Gastrocnemius medialis (tissue), 4 donors: Measurements from ENCODE around the gene DSCAML1. TPM values are rescaled to one million over a fixed set of nuclear protein-coding genes. Genes with fewer than 3 reads are reported as not detected.

Experiments used
- ATAC-seq, 2 donors: fragments of 150-250 bp; one replicate each; pipeline ENCODE4 v1.9.1; 2016
- DNase-seq, 2 donors: peaks; one replicate each; pipeline ENCODE4 v3.0.0-alpha.2; 2019
- H3K27ac ChIP-seq, 4 donors: fragments of 200-600 bp; sonication (generic); 1 replicate in 1 of 4; 2 replicates in 3 of 4; pipeline ENCODE4 v1.5.1; 2016 to 2018; ENCODE audit warnings: mild to moderate bottlenecking in 2 of 4, moderate library complexity in 1 of 4
- H3K27me3 ChIP-seq, 3 donors: fragments of 200-600 bp; sonication (generic) in 2 of 3; 1 replicate in 1 of 3; 2 replicates in 2 of 3; pipeline versions ENCODE4 v1.5.1 to v1.6.0; 2016 to 2019; ENCODE audit warnings: mild to moderate bottlenecking in 1 of 3, moderate library complexity in 1 of 3
- H3K36me3 ChIP-seq, 2 donors: fragments of 200-600 bp; sonication (generic) in 1 of 2; one replicate each; pipeline ENCODE4 v1.5.1; 2017 to 2018
- H3K4me1 ChIP-seq, 2 donors: fragments of 200-600 bp; sonication (generic) in 1 of 2; one replicate each; pipeline ENCODE4 v1.5.1; 2016 to 2017; ENCODE audit warnings: mild to moderate bottlenecking in 2 of 2
- H3K4me3 ChIP-seq, 4 donors: fragments of 200-600 bp; sonication (generic) in 3 of 4; 1 replicate in 1 of 4; 2 replicates in 3 of 4; pipeline ENCODE4 v1.5.1; 2016 to 2019; ENCODE audit warnings: mild to moderate bottlenecking in 2 of 4
- H3K9me3 ChIP-seq, 3 donors: fragments of 200-600 bp; sonication (generic) in 2 of 3; 1 replicate in 1 of 3; 2 replicates in 2 of 3; pipeline ENCODE4 v1.5.1; 2016 to 2019
- POLR2A ChIP-seq, 2 donors: fragments of 450-650 bp; IDR thresholded peaks; one replicate each; pipeline ENCODE4 v1.6.1; 2017; ENCODE audit warnings: antibody characterized with exemption in 2 of 2, mild to moderate bottlenecking in 2 of 2, moderate library complexity in 2 of 2
- in situ Hi-C, 4 donors: fragments of 200-750 bp; cut with MboI; loops; one replicate each; pipeline versions ENCODE4 v1.15.0 to v1.8.0; 2017; ENCODE audit warnings: low sequenced_read_pairs in 4 of 4
- intact Hi-C: fragments of 100-400 bp; cut with DNase I; formaldehyde crosslinking; loops from one replicate; pipeline ENCODE4 v1.15.1; 2023; ENCODE audit warnings: low total_unique reads
- total RNA-seq, 4 donors: library from RNA; depleted of rRNA; stranded (reverse); fragments of >200 nt; gene quantifications; one replicate each; pipeline versions ENCODE4 v1.1.0 to v1.2.3, GENCODE V29; 2016
- TF ChIP-seq, protein P1 (sequence below), 5 experiments: fragments of 450-650 bp in 3 of 5; fragments of 200-600 bp in 2 of 5; sonication (generic) in 2 of 5; IDR thresholded peaks in 4 of 5; conservative IDR thresholded peaks in 1 of 5; 1 replicate in 4 of 5; 2 replicates in 1 of 5; pipeline ENCODE4 v1.5.1; 2016 to 2019; ENCODE audit warnings: antibody characterized with exemption in 5 of 5, mild to moderate bottlenecking in 3 of 5, moderate library complexity in 3 of 5

DSCAML1 gene
- total RNA-seq, 4 donors from 2014 or later = 0.05 to 0.15 (median 0.07) TPM

DNA sequence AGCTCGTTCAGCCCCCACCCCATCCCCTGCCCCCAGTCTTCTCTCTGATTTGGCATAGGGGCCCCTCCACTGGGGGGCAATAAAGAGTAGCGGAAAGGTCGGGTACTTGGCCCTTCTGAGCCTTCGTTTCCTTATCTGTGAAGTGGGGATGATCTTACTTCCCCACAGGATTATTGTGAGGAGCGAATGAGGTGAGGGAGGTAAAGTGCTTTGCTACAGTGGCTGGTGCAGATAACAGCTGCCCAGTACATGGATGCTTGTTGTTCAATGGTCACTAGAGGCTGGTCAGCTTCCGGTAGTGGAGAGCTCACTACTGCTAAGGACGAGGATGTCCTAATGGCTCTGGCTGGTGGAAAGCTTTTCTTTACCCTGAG, 368.2 kb downstream of the DSCAML1 start:
- no peaks in the 10 kb centered on the region for H3K27me3 ChIP-seq
- H3K27ac ChIP-seq = no peak overlapping the region
- H3K9me3 ChIP-seq = no peaks in the 10 kb centered on the region
- in situ Hi-C loops = loop anchor here in 3 of 4 donors (10.0 to 25.0 kb wide), 3 partner anchors 376 to 633 kb away; no protein-coding TSS in a partner anchor
- H3K4me1 ChIP-seq = no peaks in the 10 kb centered on the region
- intact Hi-C loops = loop anchor here (5.0 to 10.0 kb wide), 2 partner anchors 388 to 516 kb away; no protein-coding TSS in a partner anchor
- H3K4me3 ChIP-seq = no peak overlapping the region
- H3K36me3 ChIP-seq = no peaks in the 10 kb centered on the region
- no peak for ATAC-seq
- DNase-seq = no peak
- TF ChIP-seq, protein P1, sequence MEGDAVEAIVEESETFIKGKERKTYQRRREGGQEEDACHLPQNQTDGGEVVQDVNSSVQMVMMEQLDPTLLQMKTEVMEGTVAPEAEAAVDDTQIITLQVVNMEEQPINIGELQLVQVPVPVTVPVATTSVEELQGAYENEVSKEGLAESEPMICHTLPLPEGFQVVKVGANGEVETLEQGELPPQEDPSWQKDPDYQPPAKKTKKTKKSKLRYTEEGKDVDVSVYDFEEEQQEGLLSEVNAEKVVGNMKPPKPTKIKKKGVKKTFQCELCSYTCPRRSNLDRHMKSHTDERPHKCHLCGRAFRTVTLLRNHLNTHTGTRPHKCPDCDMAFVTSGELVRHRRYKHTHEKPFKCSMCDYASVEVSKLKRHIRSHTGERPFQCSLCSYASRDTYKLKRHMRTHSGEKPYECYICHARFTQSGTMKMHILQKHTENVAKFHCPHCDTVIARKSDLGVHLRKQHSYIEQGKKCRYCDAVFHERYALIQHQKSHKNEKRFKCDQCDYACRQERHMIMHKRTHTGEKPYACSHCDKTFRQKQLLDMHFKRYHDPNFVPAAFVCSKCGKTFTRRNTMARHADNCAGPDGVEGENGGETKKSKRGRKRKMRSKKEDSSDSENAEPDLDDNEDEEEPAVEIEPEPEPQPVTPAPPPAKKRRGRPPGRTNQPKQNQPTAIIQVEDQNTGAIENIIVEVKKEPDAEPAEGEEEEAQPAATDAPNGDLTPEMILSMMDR (IDR thresholded peaks at IDR 0.05 in 4 of 5, conservative IDR thresholded peaks at IDR 0.05 in 1 of 5) = no peak
- TF ChIP-seq POLR2A (IDR thresholded peaks at IDR 0.05) = no peak

DNA sequence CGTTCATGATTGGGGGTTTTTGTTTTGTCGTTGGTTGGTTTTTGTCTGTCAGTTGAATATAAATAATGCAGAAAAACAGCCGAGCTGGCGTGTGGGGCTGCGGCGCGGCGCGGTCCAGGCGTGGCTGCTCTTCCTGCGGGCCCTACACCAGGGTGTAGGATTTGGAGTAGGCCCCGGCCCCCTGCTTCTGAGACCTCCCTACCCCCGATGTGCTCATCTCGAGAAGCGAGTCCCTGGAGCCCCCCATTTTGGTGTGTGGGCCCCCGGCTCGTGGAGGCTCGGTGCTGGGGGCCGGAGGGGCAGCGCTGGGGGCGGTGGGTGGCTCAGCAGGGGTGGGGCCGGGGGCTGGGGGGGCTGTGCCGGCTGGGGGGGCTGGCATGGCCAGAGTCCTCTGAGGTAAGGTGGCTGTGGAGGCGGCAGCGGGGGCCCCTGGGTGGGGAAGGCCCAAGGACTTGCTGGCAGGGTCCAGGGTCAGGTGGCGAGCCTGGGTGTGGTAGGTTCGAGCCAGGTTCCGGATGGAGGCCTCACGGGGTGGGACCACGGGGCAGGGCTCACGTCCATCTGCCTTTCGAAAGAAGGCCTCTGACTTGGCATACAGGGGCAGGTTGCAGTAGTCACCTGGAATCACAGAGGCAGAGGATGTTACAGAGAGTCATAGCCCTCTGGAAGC, 368.7 kb downstream of the DSCAML1 start:
- intact Hi-C loops = loop anchor here (5.0 to 10.0 kb wide), 2 partner anchors 389 to 516 kb away; no protein-coding TSS in a partner anchor
- DNase-seq (no peak), ATAC-seq (no peak)
- Histone ChIP-seq H3K4me3 (no peak overlapping the region), H3K27me3 (no peaks in the 10 kb centered on the region), H3K4me1 (no peaks in the 10 kb centered on the region), H3K27ac (no peak overlapping the region), H3K9me3 (no peaks in the 10 kb centered on the region), H3K36me3 (no peaks in the 10 kb centered on the region)
- no peak for TF ChIP-seq POLR2A (IDR thresholded peaks at IDR 0.05)
- in situ Hi-C loops = loop anchor here in 3 of 4 donors (10.0 to 25.0 kb wide), 3 partner anchors 376 to 634 kb away; no protein-coding TSS in a partner anchor

- no peak overlapping the region for H3K4me3 ChIP-seq
- H3K9me3 ChIP-seq = no peaks in the 10 kb centered on the region
- DNase-seq (no peak), ATAC-seq (no peak)
- in situ Hi-C loops (loop anchor here in 3 of 4 donors (10.0 to 25.0 kb wide), 3 partner anchors 377 to 635 kb away; no protein-coding TSS in a partner anchor), intact Hi-C loops (loop anchor here (5.0 to 10.0 kb wide), 2 partner anchors 390 to 517 kb away; no protein-coding TSS in a partner anchor)
- H3K27ac ChIP-seq = no peak overlapping the region
- H3K4me1 ChIP-seq = no peaks in the 10 kb centered on the region
- no peaks in the 10 kb centered on the region for H3K36me3 ChIP-seq
- no peaks in the 10 kb centered on the region for H3K27me3 ChIP-seq
- TF ChIP-seq, protein P1 (IDR thresholded peaks at IDR 0.05 in 4 of 5, conservative IDR thresholded peaks at IDR 0.05 in 1 of 5) = no peak
- TF ChIP-seq POLR2A (IDR thresholded peaks at IDR 0.05) = no peak
Observed at GRCh38 chr11:117427356-117427874, 369.6 kb downstream of the DSCAML1 start.

DNA sequence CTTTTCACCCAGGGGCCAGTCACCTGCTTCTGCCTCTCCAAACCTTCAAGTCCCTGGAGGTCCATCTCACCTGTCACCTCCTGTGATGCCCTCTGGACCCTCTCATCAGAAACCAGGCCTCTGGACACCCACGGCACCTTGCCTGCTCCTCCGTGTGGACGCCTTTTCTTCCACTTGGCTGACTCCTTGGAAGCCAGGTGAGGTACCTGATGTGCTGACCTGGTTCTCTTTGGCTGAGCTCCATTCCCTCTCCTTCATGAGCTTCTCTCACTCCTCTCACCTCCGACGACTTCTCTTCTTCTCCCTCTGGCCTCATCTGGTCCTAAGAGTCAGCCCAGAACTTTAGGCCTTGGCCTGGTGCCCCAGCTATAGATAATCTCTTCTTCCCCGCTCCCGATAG, 370.1 kb downstream of the DSCAML1 start:
- Histone ChIP-seq H3K27ac (no peak overlapping the region), H3K27me3 (no peaks in the 10 kb centered on the region), H3K9me3 (no peaks in the 10 kb centered on the region), H3K4me3 (no peak overlapping the region), H3K36me3 (no peaks in the 10 kb centered on the region), H3K4me1 (no peaks in the 10 kb centered on the region)
- no peak for ATAC-seq
- TF ChIP-seq, protein P1 (IDR thresholded peaks at IDR 0.05 in 4 of 5, conservative IDR thresholded peaks at IDR 0.05 in 1 of 5) = no peak
- TF ChIP-seq POLR2A (IDR thresholded peaks at IDR 0.05) = no peak
- in situ Hi-C loops = loop anchor here in 3 of 4 donors (10.0 to 25.0 kb wide), 3 partner anchors 378 to 635 kb away; no protein-coding TSS in a partner anchor
- DNase-seq = no peak
- intact Hi-C loops = loop anchor here (5.0 to 10.0 kb wide), 2 partner anchors 390 to 518 kb away; no protein-coding TSS in a partner anchor

- intact Hi-C loops = loop anchor here (5.0 to 10.0 kb wide), 2 partner anchors 391 to 519 kb away; no protein-coding TSS in a partner anchor
- H3K27me3 ChIP-seq = no peaks in the 10 kb centered on the region
- TF ChIP-seq POLR2A (IDR thresholded peaks at IDR 0.05) = no peak
- TF ChIP-seq, protein P1 (IDR thresholded peaks at IDR 0.05 in 4 of 5, conservative IDR thresholded peaks at IDR 0.05 in 1 of 5) = peak; percentile 47 to 90 (median 76)
- no peaks in the 10 kb centered on the region for H3K9me3 ChIP-seq
- H3K4me3 ChIP-seq = no peak overlapping the region
- in situ Hi-C loops = loop anchor here in 3 of 4 donors (10.0 to 25.0 kb wide), 3 partner anchors 379 to 636 kb away; no protein-coding TSS in a partner anchor
- H3K27ac ChIP-seq = no peak overlapping the region
- peak in 1 of 2 donors; percentile 25 for DNase-seq
- H3K36me3 ChIP-seq = no peaks in the 10 kb centered on the region
- peak in 1 of 2 donors; percentile 60 for ATAC-seq
- no peaks in the 10 kb centered on the region for H3K4me1 ChIP-seq
Observed at GRCh38 chr11:117426297-117426685, 370.7 kb downstream of the DSCAML1 start.
